Mesothelial cell of epicardium (in vitro differentiated cells): Measurements from ENCODE around the gene CYB561A3. TPM values are rescaled to one million over a fixed set of nuclear protein-coding genes. Genes with fewer than 3 reads are reported as not detected.

Experiments
- DNase-seq, 2 experiments: peaks; one replicate each; pipeline ENCODE4 v3.0.0; 2021; ENCODE audit warnings: low spot score in 2 of 2; ENCODE audit not compliant: unreplicated experiment in 2 of 2
- H3K27ac Mint-ChIP-seq: 2 replicates; pipeline ENCODE4 v1.8.0; 2021; ENCODE audit warnings: mixed read lengths
- H3K27me3 Mint-ChIP-seq: 2 replicates; pipeline ENCODE4 v1.8.0; 2021; ENCODE audit warnings: low read depth, mixed read lengths
- H3K36me3 Mint-ChIP-seq: 2 replicates; pipeline ENCODE4 v1.8.0; 2021; ENCODE audit warnings: mixed read lengths
- H3K4me1 Mint-ChIP-seq: 2 replicates; pipeline ENCODE4 v1.8.0; 2021; ENCODE audit warnings: mixed read lengths
- H3K4me3 Mint-ChIP-seq: 2 replicates; pipeline ENCODE4 v1.8.0; 2021; ENCODE audit warnings: mild to moderate bottlenecking, moderate library complexity, mixed read lengths
- H3K9me3 Mint-ChIP-seq: 2 replicates; pipeline ENCODE4 v1.8.0; 2021; ENCODE audit warnings: mixed read lengths
- CTCF ChIP-seq: fragments of 200-600 bp; sonication (generic); IDR thresholded peaks from one replicate; pipeline ENCODE4 v1.5.0; 2021; ENCODE audit warnings: antibody characterized with exemption; ENCODE audit not compliant: unreplicated experiment
- total RNA-seq: library from RNA; stranded (reverse); gene quantifications from 3 replicates; pipeline ENCODE4 v1.2.1, GENCODE V29; 2021

The CYB561A3 gene
- total RNA-seq, 1 donor from 2014 or later = 26.3 TPM

GRCh38 chr11:61328351-61328750 is 33.3 kb downstream of the CYB561A3 start:
- Mint-ChIP-seq H3K4me3 (no peak overlapping the region), H3K27me3 (no peaks in the 10 kb centered on the region), H3K9me3 (no peaks in the 10 kb centered on the region), H3K27ac (no peak overlapping the region), H3K36me3 (peaks cover 30% of the 10 kb centered on the region), H3K4me1 (peaks cover 37% of the 10 kb centered on the region)
- TF ChIP-seq CTCF = no peak
- no peak for DNase-seq

GRCh38 chr11:61327669-61328071 is 34.0 kb downstream of the CYB561A3 start:
- no peak for TF ChIP-seq CTCF
- H3K4me3 Mint-ChIP-seq = no peak overlapping the region
- H3K36me3 Mint-ChIP-seq = peaks cover 35% of the 10 kb centered on the region
- peaks cover 36% of the 10 kb centered on the region for H3K4me1 Mint-ChIP-seq
- H3K27ac Mint-ChIP-seq = no peak overlapping the region
- no peak for DNase-seq
- H3K9me3 Mint-ChIP-seq = no peaks in the 10 kb centered on the region
- no peaks in the 10 kb centered on the region for H3K27me3 Mint-ChIP-seq

- peak overlapping the region; percentile 88 for H3K27ac Mint-ChIP-seq
- DNase-seq = no peak
- TF ChIP-seq CTCF = no peak
- H3K36me3 Mint-ChIP-seq = peaks cover 45% of the 10 kb centered on the region
- H3K27me3 Mint-ChIP-seq = no peaks in the 10 kb centered on the region
- no peak overlapping the region for H3K4me3 Mint-ChIP-seq
- H3K9me3 Mint-ChIP-seq = no peaks in the 10 kb centered on the region
- H3K4me1 Mint-ChIP-seq = peaks cover 19% of the 10 kb centered on the region
Observed at GRCh38 chr11:61325649-61326414, 35.9 kb downstream of the CYB561A3 start.

- H3K4me3 Mint-ChIP-seq = no peak overlapping the region
- H3K4me1 Mint-ChIP-seq = no peaks in the 10 kb centered on the region
- no peak for TF ChIP-seq CTCF
- no peaks in the 10 kb centered on the region for H3K9me3 Mint-ChIP-seq
- H3K27ac Mint-ChIP-seq = no peak overlapping the region
- H3K27me3 Mint-ChIP-seq = no peaks in the 10 kb centered on the region
- H3K36me3 Mint-ChIP-seq = peaks cover 38% of the 10 kb centered on the region
- DNase-seq = no peak
Observed at GRCh38 chr11:61315260-61315659, 46.4 kb downstream of the CYB561A3 start.

- Mint-ChIP-seq H3K9me3 (no peaks in the 10 kb centered on the region), H3K27me3 (no peaks in the 10 kb centered on the region), H3K4me3 (no peak overlapping the region), H3K4me1 (no peaks in the 10 kb centered on the region), H3K36me3 (peaks cover 22% of the 10 kb centered on the region), H3K27ac (no peak overlapping the region)
- no peak for TF ChIP-seq CTCF
- DNase-seq = no peak
Observed at GRCh38 chr11:61310749-61311148, 50.9 kb downstream of the CYB561A3 start.
